HG02973 (cell line): ENCODE data around the gene ZNF554.
"Not testable (repeated sequence)": the region's sequence is repeated elsewhere in the genome, so short reads cannot be mapped to it uniquely, and the experiment has no call there.

Experiments used
- ATAC-seq: cut with Tn5 transposase; IDR thresholded peaks from one replicate; pipeline ENCODE4 v1.9.1; 2021; ENCODE audit warnings: moderate library complexity; ENCODE audit not compliant: unreplicated experiment

The ZNF554 gene

GRCh38 chr19:2806736-2807378 is 12.8 kb upstream of the ZNF554 start:
- no peak for ATAC-seq

GRCh38 chr19:2807379-2808128 is 12.1 kb upstream of the ZNF554 start:
- ATAC-seq = no peak

- ATAC-seq = no peak
Measured at GRCh38 chr19:2808129-2808941, 11.3 kb upstream of the ZNF554 start.

- ATAC-seq = no peak
Measured at GRCh38 chr19:2809387-2810140, 10.1 kb upstream of the ZNF554 start.

- no peak for ATAC-seq
Measured at GRCh38 chr19:2810141-2811091, 9.3 kb upstream of the ZNF554 start.

- no peak for ATAC-seq
Measured at GRCh38 chr19:2811221-2811722, 8.4 kb upstream of the ZNF554 start.

- ATAC-seq = no peak
Measured at GRCh38 chr19:2811735-2812413, 7.8 kb upstream of the ZNF554 start.

GRCh38 chr19:2812414-2813234 is 7.0 kb upstream of the ZNF554 start:
- no peak for ATAC-seq

GRCh38 chr19:2813235-2814160 is 6.2 kb upstream of the ZNF554 start:
- ATAC-seq = no peak

GRCh38 chr19:2814426-2814825 is 5.2 kb upstream of the ZNF554 start:
- no peak for ATAC-seq

GRCh38 chr19:2815191-2815614 is 4.5 kb upstream of the ZNF554 start:
- ATAC-seq = no peak

- ATAC-seq = no peak
Measured at GRCh38 chr19:2815923-2816322, 3.7 kb upstream of the ZNF554 start.

GRCh38 chr19:2816641-2817040 is 3.0 kb upstream of the ZNF554 start:
- no peak for ATAC-seq

GRCh38 chr19:2817237-2817829 is 2.3 kb upstream of the ZNF554 start:
- ATAC-seq = not testable (repeated sequence)

GRCh38 chr19:2820112-2820702 is 539 bp downstream of the ZNF554 start:
- no peak for ATAC-seq

GRCh38 chr19:2822846-2823245 is 3.2 kb downstream of the ZNF554 start:
- ATAC-seq = no peak
